Measurements from ENCODE around the gene ELK1.

The ELK1 gene

DNA sequence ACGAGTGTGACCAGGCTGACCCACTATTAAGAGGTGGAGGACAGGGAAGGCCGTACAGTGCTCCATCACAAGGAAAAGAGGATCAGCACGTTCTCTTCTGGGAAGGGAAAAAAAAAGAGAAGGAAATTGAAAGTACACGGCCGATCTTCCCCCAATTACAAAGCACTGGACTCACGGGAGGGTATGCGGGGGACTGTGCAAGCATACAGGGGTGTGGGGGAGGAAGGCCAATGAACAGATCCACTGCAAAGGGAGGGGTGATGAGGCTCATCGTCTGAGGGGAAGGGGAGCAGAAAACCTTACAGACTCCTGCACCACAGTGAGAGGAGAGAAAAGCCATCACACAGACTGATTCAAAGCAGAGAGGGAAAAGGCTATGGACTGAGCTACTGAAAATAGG lies 1.1 kb downstream of the ELK1 start:
- peak overlapping the region; percentile 83 for H3K4me3 ChIP-seq (ENCODE audit: low read depth, low read length)

DNA sequence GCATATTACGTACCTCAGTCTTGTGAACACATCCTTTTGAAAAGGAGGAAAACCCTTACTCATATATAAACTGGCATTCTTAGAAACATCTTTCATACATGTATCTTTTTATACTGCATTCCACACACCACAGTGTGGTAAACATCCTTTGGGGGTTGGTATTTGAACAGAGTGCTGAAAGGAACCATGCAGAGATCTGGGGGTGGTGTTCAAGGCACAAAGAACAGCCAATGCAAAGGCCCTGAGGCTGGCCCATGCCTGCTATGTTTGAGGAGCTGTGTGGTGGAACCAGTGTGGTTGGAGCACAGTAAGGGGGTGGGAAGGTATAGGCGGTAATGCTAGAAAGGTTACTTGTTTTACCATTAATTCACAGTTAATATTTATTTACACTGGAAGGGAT lies 2.0 kb downstream of the ELK1 start:
- no peaks in the 10 kb centered on the region for H3K9me3 ChIP-seq (ENCODE audit: control insufficient read depth, insufficient read depth, low read depth, low read length)
- TF ChIP-seq ZNF623 (tag by site-specific recombination; IDR thresholded peaks at IDR 0.05) (peak; percentile 66), ZNF548 (tag by site-specific recombination; IDR thresholded peaks at IDR 0.05) (no peak), ZNF341 (tag by site-specific recombination; IDR thresholded peaks at IDR 0.05; ENCODE audit: low read depth) (peak; percentile 57), ZFP3 (tag by site-specific recombination; IDR thresholded peaks at IDR 0.05; ENCODE audit: low read depth) (no peak)
- ChIA-PET POLR2A (no interaction called here), CTCF (interaction anchor here (0.8 to 1.1 kb wide), 2 partner anchors 18 to 101 kb away, joined by 3 to 4 read pairs; no protein-coding TSS in a partner anchor)
- H3K27ac ChIP-seq (ENCODE audit: extremely low read depth, low read depth, low read length): no peak overlapping the region
- peaks cover 11% of the 10 kb centered on the region for H3K4me1 ChIP-seq (ENCODE audit: control insufficient read depth, insufficient read depth, low read length)
- no peak overlapping the region for H3K4me3 ChIP-seq (ENCODE audit: low read depth, low read length)
- peaks cover under 1 to 48% of the 10 kb centered on the region in 2 experiments; a peak in 1 of 3 replicates for H3K36me3 ChIP-seq (ENCODE audit: control insufficient read depth in 2 of 2, insufficient read depth in 1 of 2, low read length in 2 of 2)

More for the DNA sequence above, 1.1 kb downstream of the ELK1 start:
- Histone ChIP-seq H3K9me3 (ENCODE audit: control insufficient read depth, insufficient read depth, low read depth, low read length) (no peaks in the 10 kb centered on the region), H3K27ac (ENCODE audit: extremely low read depth, low read depth, low read length) (no peak overlapping the region), H3K36me3 (ENCODE audit: control insufficient read depth in 2 of 2, insufficient read depth in 1 of 2, low read length in 2 of 2) (peaks cover 8 to 45% of the 10 kb centered on the region in 2 experiments; a peak in 1 of 3 replicates), H3K4me1 (ENCODE audit: control insufficient read depth, insufficient read depth, low read length) (peaks cover 11% of the 10 kb centered on the region)
- ChIA-PET POLR2A (no interaction called here), CTCF (interaction anchor here (0.8 kb wide), 1 partner anchor 101 kb away, joined by 3 read pairs; no protein-coding TSS in a partner anchor)
- TF ChIP-seq ZNF341 (tag by site-specific recombination; IDR thresholded peaks at IDR 0.05; ENCODE audit: low read depth) (peak; percentile 25; the same call in 1 of the 2 replicates), ZNF626 (tag by site-specific recombination; IDR thresholded peaks at IDR 0.05) (no peak)

DNA sequence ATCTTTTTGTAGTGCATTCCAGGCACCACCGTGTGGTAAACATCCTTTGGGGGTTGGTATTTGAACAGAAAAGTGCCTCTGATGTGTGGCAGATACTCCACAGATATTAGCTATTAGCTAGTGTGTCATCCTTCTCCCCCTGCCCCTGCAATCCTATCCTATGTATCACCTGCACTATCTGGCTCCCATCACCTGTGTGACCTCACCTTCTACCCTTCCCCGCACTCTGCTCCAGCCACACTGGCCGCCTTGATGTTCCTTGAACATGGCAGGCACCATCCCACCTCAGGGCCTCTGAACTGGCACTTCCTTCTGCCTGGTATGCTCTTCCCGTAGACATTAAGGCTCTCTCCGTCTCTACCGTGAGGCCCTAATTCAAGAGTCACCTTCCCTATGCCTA lies 3.7 kb downstream of the ELK1 start:
- no peak overlapping the region for H3K27ac ChIP-seq (ENCODE audit: extremely low read depth, low read depth, low read length)
- TF ChIP-seq ZNF830 (tag by site-specific recombination; IDR thresholded peaks at IDR 0.05; ENCODE audit: low read depth) (no peak), ZNF596 (tag by site-specific recombination; IDR thresholded peaks at IDR 0.05) (no peak), ZBTB21 (tag by site-specific recombination; IDR thresholded peaks at IDR 0.05) (no peak), ZNF24 (tag by site-specific recombination; IDR thresholded peaks at IDR 0.05) (no peak), ZNF311 (tag by site-specific recombination; IDR thresholded peaks at IDR 0.05; ENCODE audit: borderline replicate concordance) (no peak)
- TF ChIP-seq, protein P1, sequence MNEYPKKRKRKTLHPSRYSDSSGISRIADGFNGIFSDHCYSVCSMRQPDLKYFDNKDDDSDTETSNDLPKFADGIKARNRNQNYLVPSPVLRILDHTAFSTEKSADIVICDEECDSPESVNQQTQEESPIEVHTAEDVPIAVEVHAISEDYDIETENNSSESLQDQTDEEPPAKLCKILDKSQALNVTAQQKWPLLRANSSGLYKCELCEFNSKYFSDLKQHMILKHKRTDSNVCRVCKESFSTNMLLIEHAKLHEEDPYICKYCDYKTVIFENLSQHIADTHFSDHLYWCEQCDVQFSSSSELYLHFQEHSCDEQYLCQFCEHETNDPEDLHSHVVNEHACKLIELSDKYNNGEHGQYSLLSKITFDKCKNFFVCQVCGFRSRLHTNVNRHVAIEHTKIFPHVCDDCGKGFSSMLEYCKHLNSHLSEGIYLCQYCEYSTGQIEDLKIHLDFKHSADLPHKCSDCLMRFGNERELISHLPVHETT (tag by site-specific recombination; IDR thresholded peaks at IDR 0.05): no peak
- POLR2A ChIA-PET: interaction anchor here (0.7 kb wide), 1 partner anchor 557 kb away, joined by 4 read pairs; no protein-coding TSS in a partner anchor
- CTCF ChIA-PET: no interaction called here
- H3K4me1 ChIP-seq (ENCODE audit: control insufficient read depth, insufficient read depth, low read length): peaks cover 11% of the 10 kb centered on the region
- H3K4me3 ChIP-seq (ENCODE audit: low read depth, low read length): no peak overlapping the region
- H3K9me3 ChIP-seq (ENCODE audit: control insufficient read depth, insufficient read depth, low read depth, low read length): no peaks in the 10 kb centered on the region
- peaks cover 0 to 47% of the 10 kb centered on the region in 2 experiments; a peak in 2 of 3 replicates for H3K36me3 ChIP-seq (ENCODE audit: control insufficient read depth in 2 of 2, insufficient read depth in 1 of 2, low read length in 2 of 2)

DNA sequence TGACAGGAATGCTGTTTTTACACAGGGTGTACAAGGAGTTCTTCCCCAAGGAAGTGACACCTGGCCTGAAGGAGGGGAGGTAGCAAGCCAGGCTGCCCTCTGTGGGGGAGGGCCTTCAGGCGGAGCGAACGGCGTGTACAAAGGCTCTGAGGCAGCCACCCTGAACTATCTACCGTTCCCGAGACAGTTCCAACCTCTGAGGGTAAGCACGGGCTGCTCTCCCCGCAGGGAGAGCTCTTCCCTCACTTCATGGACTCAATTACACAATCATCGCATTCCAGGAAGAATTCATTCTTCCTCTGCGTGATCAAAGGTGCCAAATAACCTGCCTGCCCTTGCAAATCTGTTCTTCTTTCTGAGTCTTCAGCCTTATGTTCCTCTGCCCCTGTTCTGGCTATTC lies 4.8 kb downstream of the ELK1 start:
- TF ChIP-seq ZNF416 (tag by site-specific recombination; IDR thresholded peaks at IDR 0.05) (no peak), ZNF623 (tag by site-specific recombination; IDR thresholded peaks at IDR 0.05) (peak; percentile 30; the same call in 1 of the 2 replicates)
- H3K4me3 ChIP-seq (ENCODE audit: low read depth, low read length): no peak overlapping the region
- ChIA-PET POLR2A (no interaction called here), CTCF (interaction anchor here (0.6 to 1.2 kb wide), 3 partner anchors 22 to 150 kb away, joined by 3 to 5 read pairs (median 3); no protein-coding TSS in a partner anchor)
- peaks cover 4% of the 10 kb centered on the region; the same call in 1 of the 2 replicates for H3K9me3 ChIP-seq (ENCODE audit: control insufficient read depth, insufficient read depth, low read depth, low read length)
- H3K27ac ChIP-seq (ENCODE audit: extremely low read depth, low read depth, low read length): no peak overlapping the region
- H3K36me3 ChIP-seq (ENCODE audit: control insufficient read depth in 2 of 2, insufficient read depth in 1 of 2, low read length in 2 of 2): peaks cover 5 to 58% of the 10 kb centered on the region in 2 experiments
- H3K4me1 ChIP-seq (ENCODE audit: control insufficient read depth, insufficient read depth, low read length): peaks cover 8% of the 10 kb centered on the region

DNA sequence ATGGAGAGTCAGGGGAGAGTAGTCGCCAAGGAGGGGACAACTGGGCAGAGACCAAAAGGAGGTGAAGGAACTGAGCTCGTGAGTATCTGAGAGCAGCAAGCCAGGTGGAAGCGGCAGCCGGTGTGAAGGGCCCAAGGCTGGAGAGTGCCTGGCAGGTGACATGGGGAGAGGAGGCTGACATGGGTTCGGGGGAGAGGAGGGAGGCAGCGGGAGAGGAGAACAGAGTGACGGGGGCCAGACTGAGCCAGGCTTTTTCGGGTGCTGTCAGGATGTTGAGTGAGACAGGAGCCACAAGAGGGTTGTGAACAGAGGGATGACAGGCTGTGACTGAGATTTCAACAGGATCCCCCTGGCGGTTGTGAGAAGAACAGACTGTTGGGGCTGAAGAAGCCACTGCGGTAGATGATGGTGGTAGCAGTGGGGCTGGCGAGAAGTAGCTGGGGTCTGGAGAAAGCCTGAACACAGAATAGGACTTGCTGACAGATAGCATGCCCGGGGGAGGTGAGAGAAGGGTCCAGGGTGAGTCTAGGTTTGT lies 5.7 kb downstream of the ELK1 start:
- no peak overlapping the region for H3K4me3 ChIP-seq (ENCODE audit: low read depth, low read length)
- peaks cover 13 to 67% of the 10 kb centered on the region in 2 experiments for H3K36me3 ChIP-seq (ENCODE audit: control insufficient read depth in 2 of 2, insufficient read depth in 1 of 2, low read length in 2 of 2)
- peaks cover 8% of the 10 kb centered on the region for H3K4me1 ChIP-seq (ENCODE audit: control insufficient read depth, insufficient read depth, low read length)
- peaks cover 4% of the 10 kb centered on the region; the same call in 1 of the 2 replicates for H3K9me3 ChIP-seq (ENCODE audit: control insufficient read depth, insufficient read depth, low read depth, low read length)
- ChIA-PET CTCF (interaction anchor here (0.6 to 1.7 kb wide), 15 partner anchors 8 to 260 kb away, joined by 3 to 9 read pairs (median 4); no protein-coding TSS in a partner anchor), POLR2A (no interaction called here)
- H3K27ac ChIP-seq (ENCODE audit: extremely low read depth, low read depth, low read length): no peak overlapping the region
- TF ChIP-seq, protein P2, sequence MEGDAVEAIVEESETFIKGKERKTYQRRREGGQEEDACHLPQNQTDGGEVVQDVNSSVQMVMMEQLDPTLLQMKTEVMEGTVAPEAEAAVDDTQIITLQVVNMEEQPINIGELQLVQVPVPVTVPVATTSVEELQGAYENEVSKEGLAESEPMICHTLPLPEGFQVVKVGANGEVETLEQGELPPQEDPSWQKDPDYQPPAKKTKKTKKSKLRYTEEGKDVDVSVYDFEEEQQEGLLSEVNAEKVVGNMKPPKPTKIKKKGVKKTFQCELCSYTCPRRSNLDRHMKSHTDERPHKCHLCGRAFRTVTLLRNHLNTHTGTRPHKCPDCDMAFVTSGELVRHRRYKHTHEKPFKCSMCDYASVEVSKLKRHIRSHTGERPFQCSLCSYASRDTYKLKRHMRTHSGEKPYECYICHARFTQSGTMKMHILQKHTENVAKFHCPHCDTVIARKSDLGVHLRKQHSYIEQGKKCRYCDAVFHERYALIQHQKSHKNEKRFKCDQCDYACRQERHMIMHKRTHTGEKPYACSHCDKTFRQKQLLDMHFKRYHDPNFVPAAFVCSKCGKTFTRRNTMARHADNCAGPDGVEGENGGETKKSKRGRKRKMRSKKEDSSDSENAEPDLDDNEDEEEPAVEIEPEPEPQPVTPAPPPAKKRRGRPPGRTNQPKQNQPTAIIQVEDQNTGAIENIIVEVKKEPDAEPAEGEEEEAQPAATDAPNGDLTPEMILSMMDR (tag by site-specific recombination; IDR thresholded peaks at IDR 0.05): 0 out of 2 replicates have a peak, but pooled peaks have one; percentile 18
- TF ChIP-seq ZNF37A (tag by site-specific recombination; IDR thresholded peaks at IDR 0.05): no peak
